Measurements from ENCODE around the gene TRIM38. TPM values are rescaled to one million over a fixed set of nuclear protein-coding genes. Genes with fewer than 3 reads are reported as not detected.

The TRIM38 gene
- 17.2 TPM in 2 replicates for total RNA-seq

GRCh38 chr6:25962149-25963127 is at the start of gene TRIM38:
TRIM38 (plus strand) TSS chr6:25962802; CDS start chr6:25966523, 3,721 bp downstream.

DNA sequence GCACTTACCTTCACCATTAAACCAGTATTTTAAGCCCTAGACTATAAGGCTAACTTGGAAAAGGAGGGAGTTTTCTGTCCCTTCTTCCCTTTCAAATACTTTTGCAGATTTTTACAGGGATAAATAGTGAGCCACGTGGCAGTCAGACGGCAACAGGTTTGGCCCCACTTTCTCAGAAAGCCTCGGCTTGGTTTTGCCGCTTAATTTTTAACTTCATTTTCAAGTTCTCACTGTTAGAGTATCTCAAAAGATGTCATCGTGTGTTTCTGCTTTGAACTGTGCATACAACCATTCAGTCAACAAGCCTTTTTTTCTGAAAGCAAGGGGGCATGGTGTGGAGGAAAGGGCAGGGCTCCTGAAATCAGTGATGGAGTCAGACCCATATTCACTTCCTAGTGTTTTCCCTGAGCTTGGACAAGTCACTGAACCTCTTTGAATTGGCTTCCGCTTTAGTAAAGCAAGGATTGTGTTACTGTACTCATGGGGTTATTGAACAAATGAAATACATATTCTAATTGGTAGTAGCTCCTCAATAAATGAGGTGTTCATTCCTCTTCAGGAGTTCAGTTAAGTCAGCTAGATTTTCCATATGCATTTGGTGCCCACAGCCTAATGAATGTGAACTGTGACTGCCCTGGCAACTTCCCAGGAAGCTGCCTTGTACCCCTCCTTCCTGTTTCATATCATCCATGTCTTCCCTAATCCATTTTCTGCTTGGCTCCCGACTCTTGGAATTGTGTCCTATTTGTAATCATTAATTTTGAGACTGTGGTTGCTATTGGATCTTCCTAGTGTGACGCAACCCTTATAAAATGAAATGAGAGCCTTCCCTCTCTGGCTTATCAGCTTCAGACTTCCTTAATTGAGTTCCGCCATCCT is 31.8 kb upstream of the TRIM38 start, which contains the start of gene SLC17A2:
TSS of gene SLC17A2 (minus strand) at position 160 of the 879 bp plus-strand sequence. CDS start 4,895 bp downstream, outside the sequence.

Other genes starting within 250 kb of the TRIM38 start
- gene SLC17A4, start 208.1 kb upstream of the TRIM38 start, total RNA-seq, result not detected in 2 replicates
- gene SLC17A1, start 130.8 kb upstream of the TRIM38 start, total RNA-seq, result not detected in 2 replicates
- gene SLC17A3, start 88.6 kb upstream of the TRIM38 start, total RNA-seq, result not detected in 2 replicates
- not detected in 2 replicates for gene SLC17A2, start 32.1 kb upstream of the TRIM38 start, total RNA-seq
- 12.0 and 14.8 TPM in 2 replicates for gene HFE, start 124.6 kb downstream of the TRIM38 start, total RNA-seq